AG09319 (cell line): Measurements from ENCODE around the gene GDF7.

Experiments used
- DNase-seq: peaks from one replicate; pipeline ENCODE4 v3.0.0-alpha.2; 2010; ENCODE audit warnings: low read depth; ENCODE audit errors: extremely low read depth
- CTCF ChIP-seq: IDR thresholded peaks from 2 replicates; pipeline ENCODE4 v1.5.1; 2011; ENCODE audit warnings: low read depth, mild to moderate bottlenecking, inconsistent platforms, low read length, moderate library complexity

GDF7 gene

GRCh38 chr2:20666304-20667150, at the start of gene GDF7:
GDF7 (plus strand) TSS chr2:20667144; CDS start chr2:20667240, 96 bp downstream.
- DNase-seq: no peak
- peak; percentile 13; the same call in 1 of the 2 replicates for TF ChIP-seq CTCF

GRCh38 chr2:20617892-20618467, 49.0 kb upstream of the GDF7 start:
- DNase-seq: peak; percentile 99
- TF ChIP-seq CTCF: peak; percentile 46

GRCh38 chr2:20618468-20618885, 48.5 kb upstream of the GDF7 start:
- DNase-seq: no peak
- TF ChIP-seq CTCF: no peak

GRCh38 chr2:20618886-20619521, 47.9 kb upstream of the GDF7 start:
- no peak for TF ChIP-seq CTCF
- no peak for DNase-seq

GRCh38 chr2:20619624-20620024, 47.3 kb upstream of the GDF7 start:
- no peak for TF ChIP-seq CTCF
- no peak for DNase-seq

GRCh38 chr2:20620271-20620681, 46.7 kb upstream of the GDF7 start:
- DNase-seq: no peak
- TF ChIP-seq CTCF: no peak

GRCh38 chr2:20620696-20621365, 46.1 kb upstream of the GDF7 start:
- DNase-seq: no peak
- TF ChIP-seq CTCF: no peak
